HCT116 (cell line): Measurements from ENCODE around the gene ALLC. TPM values are rescaled to one million over a fixed set of nuclear protein-coding genes. Genes with fewer than 3 reads are reported as not detected.
"Not testable (repeated sequence)": the region's sequence is repeated elsewhere in the genome, so short reads cannot be mapped to it uniquely, and the experiment has no call there.

ENCODE experiments used
- ATAC-seq: fragments of 200-7000 bp; cut with Tn5 transposase; 2 replicates; pipeline ENCODE4 v1.9.1; 2020; ENCODE audit warnings: mild to moderate bottlenecking, moderate library complexity
- BruUV-seq: library from RNA; stranded (reverse); fragments of 400-500 nt; replicated peaks from 2 replicates; lab custom pipeline; 2021; lab: Mats Ljungman, UMichigan
- CTCF ChIA-PET: fragments of 300-600 bp; sonication (Branson Sonifier 250); formaldehyde crosslinking; loops from one replicate; lab custom pipeline; 2021; ENCODE audit warnings: antibody characterized with exemption; lab: Charles Lee
- POLR2A ChIA-PET: fragments of 300-600, 350-600 bp; sonication (Branson Sonifier 250); formaldehyde crosslinking; loops from one replicate; lab custom pipeline; 2021; ENCODE audit warnings: antibody characterized with exemption; lab: Charles Lee
- RAD21 ChIA-PET, 2 experiments: fragments of 300-600 bp; sonication (Branson Sonifier 250); formaldehyde crosslinking; loops; one replicate each; lab custom pipeline; 2023; ENCODE audit warnings: low total read pairs in 2 of 2; ENCODE audit not compliant: uncharacterized antibody in 2 of 2, unreplicated experiment in 2 of 2, low non-redundant PET in 1 of 2; lab: Charles Lee
- DNase-seq: peaks from one replicate; pipeline ENCODE4 v3.0.0-alpha.2; 2010; ENCODE audit warnings: low read depth, low spot score
- H2AFZ ChIP-seq: fragments of 200-600 bp; shearing (Covaris generic), sonication (generic); 2 replicates; pipeline ENCODE4 v1.6.1; 2017; ENCODE audit warnings: low read depth, mixed run types, mixed read lengths, antibody characterized with exemption, low read length; ENCODE audit not compliant: poor library complexity, severe bottlenecking
- H3K27ac ChIP-seq: 2 replicates; pipeline ENCODE4 v1.5.1; 2012; ENCODE audit warnings: low read depth, low read length
- H3K27me3 ChIP-seq: fragments of 200-600 bp; sonication (generic); 2 replicates; pipeline ENCODE4 v1.6.1; 2016; ENCODE audit warnings: mixed run types, low read length, mixed read lengths; ENCODE audit not compliant: insufficient read depth
- H3K36me3 ChIP-seq, 2 experiments: fragments of 200-500 bp in 1 of 2; fragments of 200-600 bp in 1 of 2; sonication (Bioruptor generic) in 1 of 2; sonication (generic) in 1 of 2; 2 replicates each; pipeline versions ENCODE4 v1.5.1 to v1.6.1; 2014 to 2016; ENCODE audit warnings: low read length in 2 of 2, inconsistent platforms in 1 of 2, mixed read lengths in 1 of 2, mixed run types in 1 of 2; ENCODE audit not compliant: insufficient read depth in 2 of 2, control insufficient read depth in 1 of 2
- H3K4me1 ChIP-seq, 2 experiments: fragments of 200-600 bp in 1 of 2; sonication (generic) in 1 of 2; 2 replicates each; pipeline versions ENCODE4 v1.5.1 to v1.6.1; 2012 to 2017; ENCODE audit warnings: low read length in 2 of 2, inconsistent platforms in 1 of 2, mild to moderate bottlenecking in 1 of 2, mixed read lengths in 1 of 2, mixed run types in 1 of 2, moderate library complexity in 1 of 2; ENCODE audit not compliant: insufficient read depth in 2 of 2, control insufficient read depth in 1 of 2
- H3K4me2 ChIP-seq: fragments of 200-600 bp; sonication (generic); 2 replicates; pipeline ENCODE4 v1.6.1; 2017; ENCODE audit warnings: mixed run types, low read length, mixed read lengths
- H3K4me3 ChIP-seq, 2 experiments: fragments of 200-600 bp in 1 of 2; sonication (generic) in 1 of 2; replicated peaks in 1 of 2; 2 replicates each; pipeline ENCODE4 v1.5.1; 2011 to 2016; ENCODE audit warnings: low read length in 2 of 2, control low read depth in 1 of 2, low read depth in 1 of 2, mild to moderate bottlenecking in 1 of 2, mixed read lengths in 1 of 2, mixed run types in 1 of 2
- H3K79me2 ChIP-seq: fragments of 200-600 bp; sonication (generic); 2 replicates; pipeline ENCODE4 v1.6.1; 2017; ENCODE audit warnings: mild to moderate bottlenecking, mixed run types, low read length, moderate library complexity, mixed read lengths; ENCODE audit not compliant: insufficient read depth
- H3K9ac ChIP-seq: fragments of 200-600 bp; sonication (generic); 2 replicates; pipeline ENCODE4 v1.6.1; 2016; ENCODE audit warnings: low read length, mixed read lengths
- H3K9me2 ChIP-seq: fragments of 200-600 bp; sonication (generic), shearing (Covaris generic); 2 replicates; pipeline ENCODE4 v1.6.1; 2017; ENCODE audit warnings: mixed run types, mild to moderate bottlenecking, moderate library complexity; ENCODE audit not compliant: insufficient read depth
- H3K9me3 ChIP-seq, 2 experiments: fragments of 200-500 bp in 1 of 2; fragments of 200-600 bp in 1 of 2; sonication (Bioruptor generic) in 1 of 2; sonication (generic) in 1 of 2; 2 replicates each; pipeline ENCODE4 v1.6.1; 2014 to 2017; ENCODE audit warnings: low read length in 2 of 2, mixed read lengths in 2 of 2, inconsistent platforms in 1 of 2, low read depth in 1 of 2, mild to moderate bottlenecking in 1 of 2, mixed run types in 1 of 2, moderate library complexity in 1 of 2; ENCODE audit not compliant: control insufficient read depth in 1 of 2, insufficient read depth in 1 of 2
- H4K20me1 ChIP-seq: fragments of 200-600 bp; sonication (generic), shearing (Covaris generic); 2 replicates; pipeline ENCODE4 v1.6.1; 2017; ENCODE audit warnings: mixed run types, mild to moderate bottlenecking, moderate library complexity; ENCODE audit not compliant: insufficient read depth
- CBX3 ChIP-seq: IDR thresholded peaks from 2 replicates; pipeline ENCODE4 v1.6.1; 2012; ENCODE audit warnings: low read depth
- CEBPB ChIP-seq: IDR thresholded peaks from 2 replicates; pipeline ENCODE4 v1.6.1; 2012; ENCODE audit warnings: low read depth
- POLR2A ChIP-seq: IDR thresholded peaks from 2 replicates; pipeline ENCODE4 v1.7.0; 2011; ENCODE audit warnings: borderline replicate concordance; ENCODE audit not compliant: insufficient read depth, insufficient read length; ENCODE audit errors: extremely low read depth
- POLR2AphosphoS5 ChIP-seq: IDR thresholded peaks from 2 replicates; pipeline ENCODE4 v1.6.1; 2011; ENCODE audit warnings: mild to moderate bottlenecking, low read depth, low read length, moderate library complexity
- YY1 ChIP-seq: IDR thresholded peaks from 2 replicates; pipeline ENCODE4 v1.6.1; 2011; ENCODE audit warnings: low read length, low read depth, moderate library complexity, mild to moderate bottlenecking; ENCODE audit not compliant: insufficient replicate concordance; ENCODE audit errors: extremely low read depth
- ZNF274 ChIP-seq: fragments of 200-500 bp; sonication (Bioruptor generic); IDR thresholded peaks from 2 replicates; pipeline ENCODE4 v1.6.1; 2014; ENCODE audit warnings: mild to moderate bottlenecking, low read depth, low read length, inconsistent platforms
- intact Hi-C: fragments of 100-400 bp; cut with micrococcal nuclease; formaldehyde crosslinking; loops from 2 replicates; pipeline ENCODE4 v1.10.0; 2022
- total RNA-seq: library from RNA; stranded (reverse); gene quantifications from one replicate; pipeline ENCODE4 v1.2.1, GENCODE V29; 2021; ENCODE audit not compliant: unreplicated experiment
- TF ChIP-seq, protein P1 (sequence below), 3 experiments: fragments of 200-600 bp in 1 of 3; sonication (generic) in 1 of 3; IDR thresholded peaks in 2 of 3; conservative IDR thresholded peaks in 1 of 3; 2 replicates each; pipeline ENCODE4 v1.5.1; 2012 to 2017; ENCODE audit warnings: low read depth in 2 of 3, low read length in 2 of 3, antibody characterized with exemption in 1 of 3, borderline replicate concordance in 1 of 3, control low read depth in 1 of 3, mild to moderate bottlenecking in 1 of 3, mixed read lengths in 1 of 3, mixed run types in 1 of 3, moderate library complexity in 1 of 3; ENCODE audit not compliant: insufficient read depth in 1 of 3
- TF ChIP-seq, protein P2 (sequence below): IDR thresholded peaks from 2 replicates; pipeline ENCODE4 v1.6.1; 2011; ENCODE audit warnings: mild to moderate bottlenecking, low read length, moderate library complexity; ENCODE audit not compliant: insufficient replicate concordance; ENCODE audit errors: extremely low read depth

The ALLC gene
- total RNA-seq, 1 experiment from 2014 or later: not detected

DNA sequence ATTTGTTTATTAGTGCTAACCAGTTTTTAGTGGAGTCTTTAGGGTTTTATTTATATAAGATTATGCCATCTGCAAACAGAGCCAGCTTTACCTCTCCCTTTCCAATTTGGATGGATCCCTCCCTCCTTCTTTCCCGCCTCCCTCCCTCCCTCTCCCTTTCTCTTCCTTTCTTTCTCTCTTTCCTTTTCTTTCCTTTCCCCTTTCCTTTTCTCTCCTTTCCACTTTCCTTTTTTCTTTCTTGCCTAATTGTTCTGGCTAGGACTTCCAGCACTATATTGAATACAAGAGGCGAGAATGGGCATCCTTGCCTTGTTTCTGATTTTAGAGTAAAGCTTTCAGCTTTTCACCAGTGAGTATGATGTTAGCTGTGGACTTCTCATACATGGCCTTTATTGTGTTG lies 39.0 kb upstream of the ALLC start (continued):
- TF ChIP-seq, protein P1, sequence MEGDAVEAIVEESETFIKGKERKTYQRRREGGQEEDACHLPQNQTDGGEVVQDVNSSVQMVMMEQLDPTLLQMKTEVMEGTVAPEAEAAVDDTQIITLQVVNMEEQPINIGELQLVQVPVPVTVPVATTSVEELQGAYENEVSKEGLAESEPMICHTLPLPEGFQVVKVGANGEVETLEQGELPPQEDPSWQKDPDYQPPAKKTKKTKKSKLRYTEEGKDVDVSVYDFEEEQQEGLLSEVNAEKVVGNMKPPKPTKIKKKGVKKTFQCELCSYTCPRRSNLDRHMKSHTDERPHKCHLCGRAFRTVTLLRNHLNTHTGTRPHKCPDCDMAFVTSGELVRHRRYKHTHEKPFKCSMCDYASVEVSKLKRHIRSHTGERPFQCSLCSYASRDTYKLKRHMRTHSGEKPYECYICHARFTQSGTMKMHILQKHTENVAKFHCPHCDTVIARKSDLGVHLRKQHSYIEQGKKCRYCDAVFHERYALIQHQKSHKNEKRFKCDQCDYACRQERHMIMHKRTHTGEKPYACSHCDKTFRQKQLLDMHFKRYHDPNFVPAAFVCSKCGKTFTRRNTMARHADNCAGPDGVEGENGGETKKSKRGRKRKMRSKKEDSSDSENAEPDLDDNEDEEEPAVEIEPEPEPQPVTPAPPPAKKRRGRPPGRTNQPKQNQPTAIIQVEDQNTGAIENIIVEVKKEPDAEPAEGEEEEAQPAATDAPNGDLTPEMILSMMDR (IDR thresholded peaks at IDR 0.05 in 2 of 3, conservative IDR thresholded peaks at IDR 0.05 in 1 of 3; ENCODE audit: borderline replicate concordance in 1 of 3, insufficient read depth in 1 of 3, low read depth in 2 of 3, low read length in 2 of 3): no peak
- no peak for TF ChIP-seq POLR2AphosphoS5
- no peak for TF ChIP-seq ZNF274
- TF ChIP-seq YY1: no peak

DNA sequence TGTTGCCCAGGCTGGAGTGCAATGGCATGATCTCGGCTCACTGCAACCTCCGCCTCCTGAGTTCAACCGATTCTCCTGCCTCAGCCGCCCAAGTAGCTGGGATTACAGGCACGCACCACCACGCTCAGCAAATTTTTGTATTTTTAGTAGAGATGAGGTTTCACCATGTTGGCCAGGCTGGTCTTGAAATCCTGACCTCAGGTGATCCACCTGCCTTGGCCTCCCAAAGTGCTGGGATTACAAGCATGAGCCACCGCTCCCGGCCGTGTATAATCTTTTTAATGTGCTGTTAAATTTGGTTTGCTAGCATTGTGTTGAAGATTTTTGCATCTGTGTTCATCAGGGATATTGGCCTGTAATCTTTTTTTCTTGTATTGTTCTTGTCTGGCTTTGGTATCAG lies 38.3 kb upstream of the ALLC start:
- H3K4me3 ChIP-seq, RAD21 ChIA-PET, H3K9me3 ChIP-seq, CTCF ChIA-PET, POLR2A ChIA-PET, DNase-seq, H2AFZ ChIP-seq, H3K9me2 ChIP-seq, intact Hi-C loops, H3K4me2 ChIP-seq, ATAC-seq, H4K20me1 ChIP-seq, H3K27ac ChIP-seq, H3K4me1 ChIP-seq, BruUV-seq, H3K36me3 ChIP-seq, H3K9ac ChIP-seq, H3K27me3 ChIP-seq, H3K79me2 ChIP-seq: not testable (repeated sequence)

DNA sequence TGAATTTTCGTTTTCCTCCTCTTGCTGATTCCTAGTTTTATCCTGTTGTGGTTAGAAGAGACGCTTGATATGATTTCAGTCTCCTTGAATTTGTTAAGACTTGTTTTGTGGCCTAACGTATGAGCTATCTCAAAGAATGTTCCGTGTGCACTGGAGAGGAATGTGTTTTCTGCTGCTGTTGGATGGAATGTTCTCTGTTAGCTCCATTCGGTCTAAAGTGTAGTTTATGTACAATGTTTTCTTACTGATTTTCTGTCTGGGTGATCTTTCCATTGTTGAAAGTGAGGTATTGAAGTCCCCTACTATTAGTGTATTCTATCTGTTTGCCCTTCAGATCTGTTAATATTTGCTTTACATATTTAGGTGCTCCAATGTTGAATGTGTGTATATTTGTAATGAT lies 37.2 kb upstream of the ALLC start:
- intact Hi-C loops: no loop called here
- no peaks in the 10 kb centered on the region for H3K9me3 ChIP-seq
- H3K27ac ChIP-seq: no peak overlapping the region
- ChIA-PET CTCF (no interaction called here), POLR2A (no interaction called here), RAD21 (no interaction called here)
- no peaks in the 10 kb centered on the region for H3K36me3 ChIP-seq
- TF ChIP-seq ZNF274 (no peak), CEBPB (no peak), CBX3 (no peak), POLR2A (no peak)
- TF ChIP-seq, protein P2, sequence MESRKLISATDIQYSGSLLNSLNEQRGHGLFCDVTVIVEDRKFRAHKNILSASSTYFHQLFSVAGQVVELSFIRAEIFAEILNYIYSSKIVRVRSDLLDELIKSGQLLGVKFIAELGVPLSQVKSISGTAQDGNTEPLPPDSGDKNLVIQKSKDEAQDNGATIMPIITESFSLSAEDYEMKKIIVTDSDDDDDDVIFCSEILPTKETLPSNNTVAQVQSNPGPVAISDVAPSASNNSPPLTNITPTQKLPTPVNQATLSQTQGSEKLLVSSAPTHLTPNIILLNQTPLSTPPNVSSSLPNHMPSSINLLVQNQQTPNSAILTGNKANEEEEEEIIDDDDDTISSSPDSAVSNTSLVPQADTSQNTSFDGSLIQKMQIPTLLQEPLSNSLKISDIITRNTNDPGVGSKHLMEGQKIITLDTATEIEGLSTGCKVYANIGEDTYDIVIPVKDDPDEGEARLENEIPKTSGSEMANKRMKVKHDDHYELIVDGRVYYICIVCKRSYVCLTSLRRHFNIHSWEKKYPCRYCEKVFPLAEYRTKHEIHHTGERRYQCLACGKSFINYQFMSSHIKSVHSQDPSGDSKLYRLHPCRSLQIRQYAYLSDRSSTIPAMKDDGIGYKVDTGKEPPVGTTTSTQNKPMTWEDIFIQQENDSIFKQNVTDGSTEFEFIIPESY: no peak
- no peaks in the 10 kb centered on the region for H3K27me3 ChIP-seq
- H4K20me1 ChIP-seq: no peaks in the 10 kb centered on the region
- no peak for ATAC-seq
- H3K9me2 ChIP-seq: no peaks in the 10 kb centered on the region
- DNase-seq: no peak
- H3K4me1 ChIP-seq: no peaks in the 10 kb centered on the region
- no peak overlapping the region for H2AFZ ChIP-seq
- H3K4me3 ChIP-seq: no peak overlapping the region
- no peak overlapping the region for H3K9ac ChIP-seq
- no peaks in the 10 kb centered on the region for H3K79me2 ChIP-seq
- no TSS peak for BruUV-seq
- no peak overlapping the region for H3K4me2 ChIP-seq
